Thyroid gland (tissue), 4 donors: ENCODE measurements around the gene SNRNP25. TPM values are rescaled to one million over a fixed set of nuclear protein-coding genes. Genes with fewer than 3 reads are reported as not detected.

Source experiments
- DNase-seq, 2 donors: peaks; one replicate each; pipeline ENCODE4 v3.0.0-alpha.2; 2019
- H3K27ac ChIP-seq, 3 donors: fragments of 200-600 bp; sonication (generic); 1 replicate in 2 of 3; 2 replicates in 1 of 3; pipeline ENCODE4 v1.5.1; 2016 to 2019; ENCODE audit warnings: mild to moderate bottlenecking in 1 of 3, moderate library complexity in 1 of 3
- H3K27me3 ChIP-seq: fragments of 200-600 bp; sonication (generic); one replicate; pipeline ENCODE4 v1.5.1; 2019
- H3K36me3 ChIP-seq, 2 donors: fragments of 200-600 bp; sonication (generic); one replicate each; pipeline ENCODE4 v1.5.1; 2016 to 2019
- H3K4me1 ChIP-seq, 2 donors: fragments of 200-600 bp; sonication (generic); one replicate each; pipeline ENCODE4 v1.5.1; 2017 to 2019
- H3K4me3 ChIP-seq, 3 donors: fragments of 200-600 bp; sonication (generic); replicated peaks in 1 of 3; 1 replicate in 2 of 3; 2 replicates in 1 of 3; pipeline ENCODE4 v1.5.1; 2016; ENCODE audit warnings: mild to moderate bottlenecking in 1 of 3
- H3K9me3 ChIP-seq: fragments of 200-600 bp; sonication (generic); one replicate; pipeline ENCODE4 v1.5.1; 2017
- CTCF ChIP-seq, 6 experiments: fragments of 200-600 bp in 3 of 6; fragments of 450-650 bp in 3 of 6; sonication (generic) in 3 of 6; IDR thresholded peaks; one replicate each; pipeline ENCODE4 v1.5.1; 2016 to 2019; ENCODE audit warnings: antibody characterized with exemption in 6 of 6, mild to moderate bottlenecking in 2 of 6, inconsistent platforms in 1 of 6, moderate library complexity in 1 of 6
- POLR2A ChIP-seq, 2 donors: fragments of 450-650 bp; IDR thresholded peaks; one replicate each; pipeline ENCODE4 v1.6.1; 2017; ENCODE audit warnings: antibody characterized with exemption in 2 of 2, mild to moderate bottlenecking in 2 of 2, moderate library complexity in 1 of 2
- WGBS, 2 donors: methylation state at CpG; one replicate each; pipeline ENCODE4 v1.1.5; 2017; 5-methylcytosine and 5-hydroxymethylcytosine counted together
- intact Hi-C: fragments of 100-400 bp; cut with DNase I; formaldehyde crosslinking; loops from one replicate; pipeline ENCODE4 v1.15.1; 2023
- total RNA-seq, 4 donors: library from RNA; depleted of rRNA; stranded (reverse); fragments of >200 nt; gene quantifications; one replicate each; pipeline ENCODE4 v1.2.3, GENCODE V29; 2016

SNRNP25 gene
- total RNA-seq, 4 donors from 2014 or later = 16.1 to 53.6 (median 34.8) TPM

DNA sequence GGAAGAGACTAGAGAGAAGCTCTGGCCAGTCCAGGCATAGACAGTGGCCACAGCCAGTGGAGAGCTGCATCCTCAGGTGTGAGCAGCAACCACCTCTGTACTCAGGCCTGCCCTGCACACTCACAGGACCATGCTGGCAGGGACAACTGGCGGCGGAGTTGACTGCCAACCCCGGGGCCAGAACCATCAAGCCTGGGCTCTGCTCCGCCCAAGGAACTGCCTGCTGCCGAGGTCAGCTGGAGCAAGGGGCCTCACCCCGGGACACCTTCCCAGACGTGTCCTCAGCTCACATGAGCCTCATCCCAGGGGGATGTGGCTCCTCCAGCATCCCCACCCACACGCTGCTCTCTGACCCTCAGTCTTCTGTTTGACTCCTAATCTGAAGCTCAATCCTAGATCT lies 15.6 kb downstream of the SNRNP25 start:
- no peak overlapping the region for H3K4me3 ChIP-seq
- TF ChIP-seq POLR2A (IDR thresholded peaks at IDR 0.05) (no peak), CTCF (IDR thresholded peaks at IDR 0.05) (no peak)
- peaks cover 42 to 70% of the 10 kb centered on the region in 2 donors for H3K4me1 ChIP-seq
- no peak for DNase-seq
- intact Hi-C loops = no loop called here
- 81 to 88% methylated on average over 6 to 8 of the region's 8 CpGs for WGBS, 2 donors
- H3K9me3 ChIP-seq = no peaks in the 10 kb centered on the region
- no peaks in the 10 kb centered on the region for H3K27me3 ChIP-seq
- no peak overlapping the region for H3K27ac ChIP-seq
- H3K36me3 ChIP-seq = no peaks in the 10 kb centered on the region

DNA sequence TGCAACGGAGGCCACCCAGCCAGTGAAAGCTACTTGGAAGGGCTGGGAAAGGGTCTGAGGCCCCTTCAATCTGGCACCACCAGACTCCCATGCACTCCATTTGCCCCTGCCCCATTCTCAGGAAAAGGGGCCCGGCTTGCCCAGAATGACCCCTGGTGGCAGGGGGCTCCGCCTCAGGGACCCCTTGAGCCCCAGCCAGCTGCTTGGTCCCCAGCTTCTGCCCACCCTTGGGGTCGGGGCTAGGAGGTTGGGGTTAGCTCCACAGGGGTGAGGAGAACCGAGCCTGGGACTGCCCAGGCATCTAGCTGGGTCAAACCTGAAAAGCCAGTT lies 17.5 kb downstream of the SNRNP25 start:
- 100% methylated on average over 1 of the region's 5 CpGs; no CpG with 5 or more reads in 1 of the 2 donors for WGBS, 2 donors

DNA sequence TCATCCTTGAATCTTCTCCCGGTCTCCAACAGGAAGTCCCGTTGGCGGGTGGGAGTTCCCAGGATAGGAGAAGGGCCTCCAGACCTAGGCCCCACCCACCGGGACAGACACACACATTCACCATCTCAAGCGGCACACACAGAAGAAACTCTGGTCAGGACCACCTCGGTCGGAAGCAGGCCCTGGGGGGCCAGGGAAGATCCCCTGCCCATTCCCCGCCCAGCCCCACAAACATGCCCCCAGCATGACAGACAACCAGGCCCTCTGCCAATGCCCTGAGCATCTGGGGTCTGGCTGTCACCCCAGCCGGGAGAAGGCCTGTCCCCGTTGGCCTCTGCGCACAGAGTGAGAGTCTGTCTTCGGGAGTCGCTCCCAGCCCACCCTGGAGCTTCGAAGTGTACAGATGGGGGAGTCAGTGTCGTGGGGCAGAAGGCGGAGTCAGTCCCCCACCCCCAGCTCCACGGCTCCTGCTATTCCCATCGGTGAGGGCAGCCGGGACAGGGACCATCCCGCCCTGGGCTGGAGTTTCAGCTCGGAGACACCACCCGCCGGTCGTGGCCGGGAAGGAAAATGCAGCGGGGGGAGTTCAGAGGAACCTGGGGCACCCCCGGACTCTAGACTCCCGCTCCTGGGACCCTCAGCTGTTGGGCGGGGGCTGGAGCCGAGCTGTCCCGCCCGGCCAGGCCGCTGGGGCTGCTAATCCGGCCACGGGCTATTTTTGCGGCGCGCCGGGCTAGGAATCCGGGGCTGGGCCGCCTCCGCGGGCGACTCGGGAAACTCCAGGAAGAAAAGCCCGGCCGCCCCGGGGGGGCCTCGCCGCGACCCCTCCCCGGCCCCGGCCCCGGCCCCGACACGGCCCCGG lies 18.1 kb downstream of the SNRNP25 start:
- H3K27me3 ChIP-seq = no peaks in the 10 kb centered on the region
- TF ChIP-seq POLR2A (IDR thresholded peaks at IDR 0.05) (peak in 1 of 2 donors; percentile 41), CTCF (IDR thresholded peaks at IDR 0.05) (peak in 1 of 6 experiments; percentile 9)
- no peaks in the 10 kb centered on the region for H3K36me3 ChIP-seq
- H3K27ac ChIP-seq = peak overlapping the region; percentile 68 to 86 (median 83)
- DNase-seq = peak; percentile 88 to 89
- H3K4me3 ChIP-seq = peak overlapping the region; percentile 7 to 66 (median 58)
- peaks cover 54 to 76% of the 10 kb centered on the region in 2 donors for H3K4me1 ChIP-seq
- intact Hi-C loops = no loop called here
- no peaks in the 10 kb centered on the region for H3K9me3 ChIP-seq
- 0 to 3% methylated on average over 2 to 5 of the region's 57 CpGs for WGBS, 2 donors

More for the DNA sequence above, 17.5 kb downstream of the SNRNP25 start:
- DNase-seq = no peak
- no peaks in the 10 kb centered on the region for H3K9me3 ChIP-seq
- TF ChIP-seq CTCF (IDR thresholded peaks at IDR 0.05) (no peak), POLR2A (IDR thresholded peaks at IDR 0.05) (no peak)
- H3K27ac ChIP-seq = peak overlapping the region; percentile 27 to 86 (median 83)
- peaks cover 48 to 76% of the 10 kb centered on the region in 2 donors for H3K4me1 ChIP-seq
- intact Hi-C loops = no loop called here
- peak overlapping the region in 1 of 3 donors; percentile 66 for H3K4me3 ChIP-seq
- no peaks in the 10 kb centered on the region for H3K27me3 ChIP-seq
- H3K36me3 ChIP-seq = no peaks in the 10 kb centered on the region

DNA sequence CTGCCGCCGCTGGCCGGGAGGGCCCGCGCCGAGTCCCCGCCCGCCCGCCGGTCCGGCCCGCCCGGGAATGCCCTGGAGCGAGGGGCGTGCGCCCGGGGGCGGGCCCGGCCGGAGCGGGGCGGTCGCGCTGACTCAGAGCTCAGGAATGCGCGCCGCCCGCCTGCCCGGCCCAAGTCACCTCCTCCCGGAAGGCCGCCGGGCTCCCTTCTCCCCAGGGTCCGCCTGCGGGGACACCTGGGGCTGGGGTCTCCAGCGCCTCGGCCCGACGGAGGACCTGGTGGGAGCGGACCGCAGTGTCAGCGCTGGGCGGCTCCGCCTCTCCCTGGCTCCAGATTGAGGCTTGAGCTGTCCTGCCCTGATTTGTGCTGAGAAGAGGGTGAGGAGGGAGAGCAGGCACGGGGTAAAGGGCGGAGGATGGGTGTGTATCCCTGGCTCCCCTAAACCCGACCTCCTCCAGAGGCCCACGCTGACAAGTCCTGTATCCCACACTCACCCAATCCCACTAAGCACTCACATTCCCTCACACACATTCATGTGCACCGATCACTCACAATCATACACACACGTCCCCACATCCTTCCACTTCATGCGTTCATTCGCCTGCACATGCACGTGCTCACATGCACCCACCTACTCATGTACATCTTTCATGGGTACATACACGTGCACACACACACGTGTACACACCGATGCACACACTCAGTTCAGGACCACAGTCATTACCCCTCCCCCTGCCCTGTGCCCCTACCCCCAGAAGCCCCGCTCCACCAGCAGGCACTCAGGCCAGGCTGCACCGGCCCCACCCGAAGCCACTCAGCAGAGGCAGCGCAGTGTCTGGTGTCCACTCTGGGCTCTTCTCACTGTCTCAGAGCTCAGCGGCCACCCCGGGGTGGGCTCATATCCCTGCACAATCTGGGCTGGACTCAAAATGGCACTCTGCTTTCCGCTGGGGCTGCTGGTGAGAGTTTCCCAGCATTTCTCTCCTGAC lies 19.2 kb downstream of the SNRNP25 start, which contains the start of gene RHBDF1:
TSS of gene RHBDF1 (minus strand) at position 71 of the 988 bp plus-strand sequence. CDS start 7,616 bp downstream, outside the sequence.
- Histone ChIP-seq H3K36me3 (no peaks in the 10 kb centered on the region), H3K4me3 (peak within 1 kb of the TSS; percentile 7 to 66 (median 58)), H3K4me1 (peaks cover 53 to 75% of the 10 kb centered on the region in 2 donors), H3K27me3 (no peaks in the 10 kb centered on the region), H3K27ac (peak within 1 kb of the TSS; percentile 76 to 86 (median 83)), H3K9me3 (no peaks in the 10 kb centered on the region)
- peak; percentile 70 for DNase-seq
- TF ChIP-seq POLR2A (IDR thresholded peaks at IDR 0.05) = peak in 1 of 2 donors; percentile 66
- no peak for TF ChIP-seq CTCF (IDR thresholded peaks at IDR 0.05)
- WGBS, 2 donors = 47 to 60% methylated on average over 22 of the region's 62 CpGs
- intact Hi-C loops = no loop called here
